H1 (cell line): ENCODE data around the gene NKX2-8.

ENCODE experiments used
- BRCA1 ChIP-seq: IDR thresholded peaks from 2 replicates; pipeline ENCODE4 v1.6.1; 2012; ENCODE audit warnings: low read depth, low read length, improper control_type of control experiment
- POLR2A ChIP-seq, 2 experiments: IDR thresholded peaks; 1 replicate in 1 of 2; 2 replicates in 1 of 2; pipeline ENCODE4 v1.6.1; 2011; ENCODE audit warnings: low read depth in 2 of 2, low read length in 2 of 2, mild to moderate bottlenecking in 2 of 2; ENCODE audit errors: control extremely low read depth in 1 of 2

GRCh38 chr14:36583893-36584811 is 1.7 kb upstream of the NKX2-8 start:
- TF ChIP-seq POLR2A (IDR thresholded peaks at IDR 0.05; ENCODE audit: control extremely low read depth in 1 of 2, low read depth in 2 of 2, low read length in 2 of 2) (no peak), BRCA1 (no peak)
